ENCODE data around the gene IGFL2.

The IGFL2 gene

DNA sequence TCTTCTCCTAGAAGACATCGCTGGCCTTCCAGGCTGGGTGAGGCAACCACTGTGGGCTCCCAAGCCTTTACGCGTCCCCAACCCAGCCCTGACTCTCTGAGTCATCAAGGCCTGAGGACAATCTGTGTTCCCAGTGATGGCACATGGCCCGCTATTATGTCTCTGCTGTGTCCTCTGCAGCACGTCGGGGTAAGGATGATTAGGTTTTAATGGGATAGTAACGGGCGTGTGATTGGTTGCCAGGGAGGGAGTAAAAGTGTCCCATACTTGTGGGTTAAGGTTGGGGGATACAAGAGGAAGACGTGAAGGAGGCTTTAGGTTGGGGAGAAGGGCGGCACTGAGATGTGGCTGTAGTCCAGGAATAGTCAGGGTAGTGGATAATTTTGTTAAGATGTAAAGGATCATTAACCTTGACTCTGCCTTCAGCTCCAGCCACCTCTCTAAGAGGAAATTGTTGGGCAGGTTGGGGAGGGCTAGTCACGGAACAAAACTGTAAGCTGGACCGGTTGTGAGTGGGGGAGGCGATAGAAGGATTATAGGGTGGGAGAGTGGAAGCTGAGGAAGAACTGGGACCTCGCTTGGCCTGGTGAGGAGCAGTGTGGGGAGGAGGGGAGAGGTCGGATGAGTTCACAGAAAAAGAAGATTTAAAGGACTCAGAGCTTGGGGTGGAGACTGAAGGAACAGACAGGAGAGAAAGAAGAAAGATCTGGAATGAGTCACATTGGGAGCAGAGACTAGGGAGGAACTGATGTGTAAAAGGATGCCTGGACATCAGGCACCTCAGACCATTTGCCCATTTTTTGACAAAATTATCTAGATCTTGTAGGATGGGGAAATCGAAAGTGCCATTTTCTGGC lies 53.6 kb downstream of the IGFL2 start:
- no peak for DNase-seq (ENCODE audit: extremely low read depth, low read depth)
- TF ChIP-seq, protein P1, sequence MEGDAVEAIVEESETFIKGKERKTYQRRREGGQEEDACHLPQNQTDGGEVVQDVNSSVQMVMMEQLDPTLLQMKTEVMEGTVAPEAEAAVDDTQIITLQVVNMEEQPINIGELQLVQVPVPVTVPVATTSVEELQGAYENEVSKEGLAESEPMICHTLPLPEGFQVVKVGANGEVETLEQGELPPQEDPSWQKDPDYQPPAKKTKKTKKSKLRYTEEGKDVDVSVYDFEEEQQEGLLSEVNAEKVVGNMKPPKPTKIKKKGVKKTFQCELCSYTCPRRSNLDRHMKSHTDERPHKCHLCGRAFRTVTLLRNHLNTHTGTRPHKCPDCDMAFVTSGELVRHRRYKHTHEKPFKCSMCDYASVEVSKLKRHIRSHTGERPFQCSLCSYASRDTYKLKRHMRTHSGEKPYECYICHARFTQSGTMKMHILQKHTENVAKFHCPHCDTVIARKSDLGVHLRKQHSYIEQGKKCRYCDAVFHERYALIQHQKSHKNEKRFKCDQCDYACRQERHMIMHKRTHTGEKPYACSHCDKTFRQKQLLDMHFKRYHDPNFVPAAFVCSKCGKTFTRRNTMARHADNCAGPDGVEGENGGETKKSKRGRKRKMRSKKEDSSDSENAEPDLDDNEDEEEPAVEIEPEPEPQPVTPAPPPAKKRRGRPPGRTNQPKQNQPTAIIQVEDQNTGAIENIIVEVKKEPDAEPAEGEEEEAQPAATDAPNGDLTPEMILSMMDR (IDR thresholded peaks at IDR 0.05; ENCODE audit: low read depth, low read length): no peak

DNA sequence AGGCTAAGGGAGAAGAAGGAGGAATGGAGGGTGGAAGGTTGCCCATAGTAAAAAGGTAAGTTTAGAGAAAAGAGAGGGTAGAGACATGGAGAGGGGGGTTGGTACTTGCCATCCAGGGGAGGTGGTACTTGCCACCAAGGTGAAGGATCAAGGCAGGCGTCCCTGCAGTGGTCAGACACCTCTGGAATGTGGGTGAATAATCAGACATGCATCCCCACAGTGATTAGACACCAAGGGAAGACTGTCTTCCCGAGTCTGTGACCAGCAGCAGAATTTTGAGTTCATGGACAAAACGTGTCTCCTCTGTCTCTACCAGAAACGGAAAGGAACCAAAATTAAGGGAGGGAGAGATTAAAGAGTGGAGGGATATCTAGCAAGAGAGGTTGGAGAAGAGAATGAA lies 54.4 kb downstream of the IGFL2 start:
- TF ChIP-seq, protein P1 (IDR thresholded peaks at IDR 0.05; ENCODE audit: low read depth, low read length): no peak
- no peak for DNase-seq (ENCODE audit: extremely low read depth, low read depth)

DNA sequence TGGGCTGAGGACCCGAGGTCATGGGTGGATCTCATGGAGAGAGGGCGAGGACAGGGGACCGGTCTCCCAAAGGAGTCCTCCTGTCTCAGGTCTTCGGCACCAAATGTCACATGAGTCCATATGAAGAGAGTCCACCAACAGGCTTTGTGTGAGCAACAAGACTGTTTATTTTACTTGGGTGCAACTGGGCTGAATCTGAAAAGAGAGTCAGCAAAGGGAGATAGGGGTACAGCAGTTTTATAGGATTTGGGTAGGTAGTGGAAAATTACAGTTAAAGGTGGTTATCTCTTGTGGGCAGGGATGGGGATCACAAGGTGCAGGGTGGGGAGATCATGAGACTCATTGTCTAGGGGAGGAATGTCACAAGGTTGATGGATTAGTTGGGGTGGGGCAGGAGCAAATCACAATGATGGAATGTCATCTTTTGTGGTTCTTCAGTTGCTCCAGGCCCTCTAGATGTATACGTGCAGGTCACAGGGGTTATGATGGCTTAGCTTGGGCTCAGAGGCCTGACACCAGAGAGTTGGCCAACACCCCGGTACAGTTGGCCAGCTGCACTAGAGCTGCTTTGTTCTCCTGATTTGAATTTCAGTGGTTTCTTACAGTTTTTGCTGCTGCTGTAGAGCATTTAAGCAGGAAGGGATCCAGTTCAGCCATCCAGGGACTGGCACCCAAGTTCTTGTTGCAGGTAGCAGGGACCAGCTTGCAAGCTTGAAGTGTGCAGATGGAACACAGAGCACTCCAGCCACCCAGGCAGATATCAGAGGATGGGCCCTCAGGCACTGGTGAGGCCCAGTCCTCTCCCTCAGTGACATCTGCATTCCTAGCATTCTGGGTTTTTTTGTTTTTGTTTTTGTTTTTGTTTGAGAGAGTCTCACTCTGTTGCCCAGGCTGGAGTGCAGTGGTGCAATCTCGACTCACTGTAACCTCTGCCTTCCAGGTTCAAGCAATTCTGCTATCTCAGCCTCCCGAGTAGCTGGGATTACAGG lies 55.1 kb downstream of the IGFL2 start:
- DNase-seq (ENCODE audit: extremely low read depth, low read depth): no peak

DNA sequence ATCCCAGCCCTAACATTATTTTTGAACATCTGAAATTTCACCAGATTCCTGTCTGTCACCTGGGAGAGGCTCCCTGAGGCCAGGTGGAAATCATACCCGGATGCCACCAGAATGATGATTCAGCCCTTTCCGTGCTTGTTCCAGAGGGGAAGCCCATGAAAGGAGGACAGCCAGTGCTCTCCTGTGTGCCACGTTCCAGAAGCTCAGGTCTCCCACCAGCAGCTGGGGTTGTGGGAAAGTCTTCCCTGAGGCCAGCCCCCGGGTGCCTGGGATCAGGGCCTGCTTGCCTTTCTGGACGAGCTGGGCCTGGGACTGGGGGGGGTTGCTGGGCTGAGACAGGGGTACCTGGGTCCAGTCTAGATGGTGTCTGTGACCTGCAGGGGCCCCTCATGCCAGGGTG lies 56.0 kb downstream of the IGFL2 start:
- no peak for DNase-seq (ENCODE audit: extremely low read depth, low read depth)
- TF ChIP-seq, protein P1 (IDR thresholded peaks at IDR 0.05; ENCODE audit: low read depth, low read length): no peak

More for the DNA sequence above, 55.1 kb downstream of the IGFL2 start:
- TF ChIP-seq, protein P1 (IDR thresholded peaks at IDR 0.05; ENCODE audit: low read depth, low read length): no peak

DNA sequence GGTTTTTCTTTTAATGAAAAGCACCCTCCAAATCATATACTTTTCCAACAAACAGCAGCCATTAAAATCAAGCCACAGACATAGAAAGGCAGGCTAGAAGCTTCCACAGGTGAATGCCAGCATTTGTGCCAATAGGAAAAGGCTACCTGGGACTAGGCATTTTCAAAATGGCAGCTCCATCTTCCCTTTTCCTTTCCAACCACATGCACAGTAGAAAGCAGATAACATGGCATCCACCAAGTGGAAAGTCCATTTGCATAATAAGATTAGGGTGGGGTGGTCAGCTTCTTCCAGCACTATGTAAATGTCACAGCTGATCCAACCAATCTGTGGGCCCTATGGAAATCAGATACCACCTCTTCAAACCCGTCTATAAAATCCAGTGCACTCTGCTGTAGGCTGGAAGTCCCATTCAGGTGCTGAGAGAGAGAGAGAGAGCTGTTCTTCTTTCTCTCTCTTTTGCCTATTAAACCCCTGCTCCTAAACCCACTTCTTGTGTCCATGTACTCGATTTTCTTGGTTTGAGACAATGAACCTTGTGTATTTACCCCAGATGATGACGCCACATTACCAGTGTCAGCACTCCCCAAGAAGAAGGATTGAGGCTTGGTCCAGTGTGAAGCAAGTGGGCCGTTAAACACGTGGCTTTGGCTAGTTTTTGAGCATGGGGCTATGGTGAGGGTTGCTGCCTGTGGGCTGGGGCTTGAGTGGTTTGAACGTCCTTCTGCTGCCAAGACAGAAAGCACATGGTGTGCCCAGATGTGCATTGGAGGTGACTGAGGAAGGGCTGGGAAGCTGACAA lies 57.3 kb downstream of the IGFL2 start:
- TF ChIP-seq, protein P1 (IDR thresholded peaks at IDR 0.05; ENCODE audit: low read depth, low read length): no peak
- no peak for DNase-seq (ENCODE audit: extremely low read depth, low read depth)

DNA sequence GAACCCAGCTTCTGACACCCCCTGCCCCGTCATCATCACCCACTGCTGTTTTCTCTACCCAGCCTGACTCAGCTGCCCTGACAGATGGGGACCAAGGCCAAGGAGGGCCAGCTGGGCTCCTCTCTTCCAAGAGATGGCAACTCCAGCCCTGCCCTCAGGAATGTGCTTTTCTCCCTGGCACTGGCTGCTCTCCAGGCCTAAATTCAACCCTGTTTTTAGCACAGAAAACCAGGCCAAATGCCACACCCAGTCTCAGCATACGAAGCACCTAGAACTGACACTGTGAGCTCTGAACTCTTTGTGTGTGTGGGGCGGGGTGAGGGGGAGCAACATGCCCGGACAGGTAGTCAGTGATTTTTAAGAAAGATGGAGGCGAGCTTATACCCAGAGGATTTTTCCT lies 58.1 kb downstream of the IGFL2 start:
- TF ChIP-seq, protein P1 (IDR thresholded peaks at IDR 0.05; ENCODE audit: low read depth, low read length): no peak
- no peak for DNase-seq (ENCODE audit: extremely low read depth, low read depth)
